ENCODE measurements around the gene SLC4A11. TPM values are rescaled to one million over a fixed set of nuclear protein-coding genes. Genes with fewer than 3 reads are reported as not detected.

The SLC4A11 gene
- total RNA-seq, 1 experiment from 2014 or later: 1.1 TPM

GRCh38 chr20:3209257-3209945 lies 29.6 kb downstream of the SLC4A11 start, which contains the start of gene ITPA:
TSS of gene ITPA (plus strand) at chr20:3209498. CDS start at chr20:3209552, 54 bp downstream.
- CTCF ChIA-PET: interaction anchor here (0.6 kb wide), 2 partner anchors 37 to 467 kb away, joined by 3 to 7 read pairs; no protein-coding TSS in a partner anchor
- H3K27me3 ChIP-seq (replicated peaks; ENCODE audit: insufficient read depth, low read depth, low read length, poor library complexity): no peaks in the 10 kb centered on the region
- POLR2A ChIA-PET (ENCODE audit: low non-redundant PET): interaction anchor here (0.6 kb wide), 1 partner anchor 108 kb away, joined by 12 read pairs; no protein-coding TSS in a partner anchor
- BruUV-seq (replicated peaks): TSS peak; percentile 78
- peaks cover 8% of the 10 kb centered on the region for H3K36me3 ChIP-seq (ENCODE audit: insufficient read depth, low read length, poor library complexity, severe bottlenecking)
- TF ChIP-seq EZH2 (IDR thresholded peaks at IDR 0.05; ENCODE audit: borderline replicate concordance, low read depth, low read length, poor library complexity, severe bottlenecking) (no peak), CTCF (conservative IDR thresholded peaks at IDR 0.05; ENCODE audit: low read depth, low read length) (no peak)
- intact Hi-C loops (cut with micrococcal nuclease; ENCODE audit: unreplicated experiment): no loop called here
- H3K4me3 ChIP-seq (ENCODE audit: low read depth, low read length, poor library complexity, severe bottlenecking): peak within 1 kb of the TSS; percentile 81
- H3K9me3 ChIP-seq (ENCODE audit: low read depth, low read length, poor library complexity, severe bottlenecking): no peaks in the 10 kb centered on the region
- H3K4me1 ChIP-seq (ENCODE audit: insufficient read depth, low read length, poor library complexity, severe bottlenecking): no peaks in the 10 kb centered on the region
- peak within 1 kb of the TSS; percentile 83 for H3K27ac ChIP-seq (ENCODE audit: low read depth, low read length, poor library complexity, severe bottlenecking)
- peak; percentile 71 for DNase-seq (ENCODE audit: low spot score)

GRCh38 chr20:3208786-3209256 lies 30.2 kb downstream of the SLC4A11 start:
- H3K27me3 ChIP-seq (replicated peaks; ENCODE audit: insufficient read depth, low read depth, low read length, poor library complexity): no peaks in the 10 kb centered on the region
- H3K27ac ChIP-seq (ENCODE audit: low read depth, low read length, poor library complexity, severe bottlenecking): peak overlapping the region; percentile 83
- H3K9me3 ChIP-seq (ENCODE audit: low read depth, low read length, poor library complexity, severe bottlenecking): no peaks in the 10 kb centered on the region
- POLR2A ChIA-PET (ENCODE audit: low non-redundant PET): no interaction called here
- intact Hi-C loops (cut with micrococcal nuclease; ENCODE audit: unreplicated experiment): no loop called here
- peaks cover 6% of the 10 kb centered on the region for H3K36me3 ChIP-seq (ENCODE audit: insufficient read depth, low read length, poor library complexity, severe bottlenecking)
- no peaks in the 10 kb centered on the region for H3K4me1 ChIP-seq (ENCODE audit: insufficient read depth, low read length, poor library complexity, severe bottlenecking)
- CTCF ChIA-PET: no interaction called here
- H3K4me3 ChIP-seq (ENCODE audit: low read depth, low read length, poor library complexity, severe bottlenecking): peak overlapping the region; percentile 81
- TF ChIP-seq EZH2 (IDR thresholded peaks at IDR 0.05; ENCODE audit: borderline replicate concordance, low read depth, low read length, poor library complexity, severe bottlenecking) (no peak), CTCF (conservative IDR thresholded peaks at IDR 0.05; ENCODE audit: low read depth, low read length) (no peak)
- DNase-seq (ENCODE audit: low spot score): no peak
- TSS peak; percentile 72 for BruUV-seq (replicated peaks)

GRCh38 chr20:3204124-3204794 lies 34.7 kb downstream of the SLC4A11 start, which contains the start of gene DDRGK1:
TSS of gene DDRGK1 (minus strand) at chr20:3204682. CDS start at chr20:3204627, 55 bp downstream.
- POLR2A ChIA-PET (ENCODE audit: low non-redundant PET): no interaction called here
- H3K4me1 ChIP-seq (ENCODE audit: insufficient read depth, low read length, poor library complexity, severe bottlenecking): peaks cover 8% of the 10 kb centered on the region
- CTCF ChIA-PET: interaction anchor here (0.6 kb wide), 1 partner anchor 151 kb away, joined by 7 read pairs; no protein-coding TSS in a partner anchor
- peak within 1 kb of the TSS; percentile 87 for H3K27ac ChIP-seq (ENCODE audit: low read depth, low read length, poor library complexity, severe bottlenecking)
- TSS peak; percentile 26 for BruUV-seq (replicated peaks)
- no peaks in the 10 kb centered on the region for H3K9me3 ChIP-seq (ENCODE audit: low read depth, low read length, poor library complexity, severe bottlenecking)
- TF ChIP-seq CTCF (conservative IDR thresholded peaks at IDR 0.05; ENCODE audit: low read depth, low read length) (no peak), EZH2 (IDR thresholded peaks at IDR 0.05; ENCODE audit: borderline replicate concordance, low read depth, low read length, poor library complexity, severe bottlenecking) (no peak)
- peak within 1 kb of the TSS; percentile 71 for H3K4me3 ChIP-seq (ENCODE audit: low read depth, low read length, poor library complexity, severe bottlenecking)
- peak; percentile 91 for DNase-seq (ENCODE audit: low spot score)
- intact Hi-C loops (cut with micrococcal nuclease; ENCODE audit: unreplicated experiment): no loop called here
- H3K27me3 ChIP-seq (replicated peaks; ENCODE audit: insufficient read depth, low read depth, low read length, poor library complexity): no peaks in the 10 kb centered on the region
- peaks cover 19% of the 10 kb centered on the region for H3K36me3 ChIP-seq (ENCODE audit: insufficient read depth, low read length, poor library complexity, severe bottlenecking)

Measured in A673 (cell line).